Loucy (cell line): ENCODE measurements around the gene CLEC16A.

ENCODE experiments used
- H2AFZ ChIP-seq: fragments of 200-600 bp; sonication (generic); 2 replicates; pipeline ENCODE4 v1.6.0; 2016; ENCODE audit warnings: antibody characterized with exemption, mild to moderate bottlenecking, low read length, moderate library complexity
- H3F3A ChIP-seq: fragments of 200-600 bp; 2 replicates; pipeline ENCODE4 v1.6.0; 2016; ENCODE audit warnings: antibody characterized with exemption, low read depth, mild to moderate bottlenecking
- H3K27me3 ChIP-seq: fragments of 200-600 bp; sonication (generic); 2 replicates; pipeline ENCODE4 v1.6.1; 2014; ENCODE audit warnings: low read length, mild to moderate bottlenecking; ENCODE audit not compliant: insufficient read depth, poor library complexity, severe bottlenecking
- H3K36me3 ChIP-seq: fragments of 200-600 bp; sonication (generic); 2 replicates; pipeline ENCODE4 v1.6.1; 2016; ENCODE audit warnings: low read length; ENCODE audit not compliant: insufficient read depth
- H3K4me1 ChIP-seq: fragments of 200-600 bp; sonication (generic); 2 replicates; pipeline ENCODE4 v1.5.1; 2014; ENCODE audit warnings: low read length, mild to moderate bottlenecking; ENCODE audit not compliant: insufficient read depth, poor library complexity, severe bottlenecking
- H3K4me2 ChIP-seq: fragments of 200-600 bp; sonication (generic); 2 replicates; pipeline ENCODE4 v1.6.0; 2014; ENCODE audit warnings: antibody characterized with exemption, low read length, low read depth, mild to moderate bottlenecking; ENCODE audit not compliant: poor library complexity, severe bottlenecking
- H3K4me3 ChIP-seq: fragments of 200-600 bp; sonication (generic); 2 replicates; pipeline ENCODE4 v1.5.1; 2014; ENCODE audit warnings: low read length, mild to moderate bottlenecking, mixed read lengths; ENCODE audit not compliant: poor library complexity, severe bottlenecking
- H3K79me2 ChIP-seq: fragments of 200-600 bp; sonication (generic); 2 replicates; pipeline ENCODE4 v1.6.1; 2014; ENCODE audit warnings: low read length; ENCODE audit not compliant: insufficient read depth
- H3K9ac ChIP-seq: fragments of 200-600 bp; sonication (generic); 2 replicates; pipeline ENCODE4 v1.6.0; 2014; ENCODE audit warnings: mild to moderate bottlenecking, low read depth, low read length, moderate library complexity; ENCODE audit not compliant: poor library complexity, severe bottlenecking
- H3K9me2 ChIP-seq: fragments of 200-600 bp; sonication (generic); replicated peaks from 2 replicates; pipeline ENCODE4 v1.6.1; 2016; ENCODE audit warnings: low read depth, low read length, mixed read lengths
- H3K9me3 ChIP-seq: fragments of 200-600 bp; sonication (generic); 2 replicates; pipeline ENCODE4 v1.6.1; 2014; ENCODE audit warnings: mild to moderate bottlenecking, antibody characterized with exemption, low read length, low read depth; ENCODE audit not compliant: insufficient read depth
- H4K20me1 ChIP-seq: fragments of 200-600 bp; sonication (generic); 2 replicates; pipeline ENCODE4 v1.6.0; 2014; ENCODE audit warnings: antibody characterized with exemption, low read length, mild to moderate bottlenecking; ENCODE audit not compliant: insufficient read depth, poor library complexity, severe bottlenecking
- CTCF ChIP-seq: fragments of 200-600 bp; sonication (generic); conservative IDR thresholded peaks from 2 replicates; pipeline ENCODE4 v1.5.1; 2014; ENCODE audit warnings: mild to moderate bottlenecking, antibody characterized with exemption, low read length
- EZH2phosphoT487 ChIP-seq: fragments of 200-600 bp; IDR thresholded peaks from 2 replicates; pipeline ENCODE4 v1.6.1; 2018; ENCODE audit warnings: antibody characterized with exemption, mild to moderate bottlenecking, moderate library complexity, borderline replicate concordance

CLEC16A gene

GRCh38 chr16:10946308-10946707, 1.9 kb downstream of the CLEC16A start:
- peaks cover 20% of the 10 kb centered on the region for H3K4me1 ChIP-seq

GRCh38 chr16:10947211-10947787, 2.9 kb downstream of the CLEC16A start:
- Histone ChIP-seq H3K9ac (no peak overlapping the region), H3K4me2 (peak overlapping the region; percentile 77), H3K9me2 (no peaks in the 10 kb centered on the region), H2AFZ (no peak overlapping the region), H3K27me3 (no peaks in the 10 kb centered on the region), H3K4me1 (peaks cover 20% of the 10 kb centered on the region), H3F3A (peaks cover 2% of the 10 kb centered on the region; the same call in 1 of the 2 replicates), H3K9me3 (no peaks in the 10 kb centered on the region), H3K36me3 (no peaks in the 10 kb centered on the region), H3K4me3 (no peak overlapping the region), H4K20me1 (peaks cover 3% of the 10 kb centered on the region), H3K79me2 (peaks cover 44% of the 10 kb centered on the region; the same call in 1 of the 2 replicates)
- TF ChIP-seq EZH2phosphoT487 (no peak), CTCF (no peak)

More at GRCh38 chr16:10946308-10946707, 1.9 kb downstream of the CLEC16A start:
- Histone ChIP-seq H3K4me2 (peak overlapping the region; percentile 77), H3K79me2 (peaks cover 40% of the 10 kb centered on the region; the same call in 1 of the 2 replicates), H2AFZ (no peak overlapping the region), H3K4me3 (peak overlapping the region; percentile 82), H3K36me3 (no peaks in the 10 kb centered on the region), H4K20me1 (peaks cover 4% of the 10 kb centered on the region), H3K9me3 (no peaks in the 10 kb centered on the region), H3K9me2 (no peaks in the 10 kb centered on the region), H3K9ac (no peak overlapping the region), H3K27me3 (no peaks in the 10 kb centered on the region), H3F3A (peaks cover 2% of the 10 kb centered on the region; the same call in 1 of the 2 replicates)
- no peak for TF ChIP-seq EZH2phosphoT487
- no peak for TF ChIP-seq CTCF

- peaks cover 20% of the 10 kb centered on the region for H3K4me1 ChIP-seq
These were observed 5.1 kb downstream of the CLEC16A start for GRCh38 chr16:10949424-10949970.

More at GRCh38 chr16:10949424-10949970, 5.1 kb downstream of the CLEC16A start:
- H3K27me3 ChIP-seq = no peaks in the 10 kb centered on the region
- peak overlapping the region; percentile 41 for H3K4me3 ChIP-seq
- peaks cover 3% of the 10 kb centered on the region for H4K20me1 ChIP-seq
- no peaks in the 10 kb centered on the region for H3F3A ChIP-seq
- peaks cover 44% of the 10 kb centered on the region; the same call in 1 of the 2 replicates for H3K79me2 ChIP-seq
- no peaks in the 10 kb centered on the region for H3K9me3 ChIP-seq
- no peak overlapping the region for H2AFZ ChIP-seq
- no peaks in the 10 kb centered on the region for H3K9me2 ChIP-seq
- H3K36me3 ChIP-seq = no peaks in the 10 kb centered on the region
- H3K9ac ChIP-seq = no peak overlapping the region
- TF ChIP-seq CTCF (peak; percentile 30; the same call in 1 of the 2 replicates), EZH2phosphoT487 (no peak)
- H3K4me2 ChIP-seq = peak overlapping the region; percentile 37
